AML-193 (cell line): ENCODE data around the gene PRR35.
A peak's percentile ranks its signal among the peaks of the same experiment; 100 is the strongest.
"Not testable (repeated sequence)": the region's sequence is repeated elsewhere in the genome, so short reads cannot be mapped to it uniquely, and the experiment has no call there.

Source experiments
- DNase-seq, 2 experiments: peaks; one replicate each; lab custom pipeline; 2025; lab: John Stamatoyannopoulos, UW

PRR35 gene

GRCh38 chr16:593807-594206 is 33.6 kb downstream of the PRR35 start:
- DNase-seq, result no peak

GRCh38 chr16:595094-595528 is 34.9 kb downstream of the PRR35 start:
- DNase-seq, result no peak

- DNase-seq, result no peak
Measured at GRCh38 chr16:595942-596735, 35.9 kb downstream of the PRR35 start.

- DNase-seq, result no peak
Measured at GRCh38 chr16:596736-597060, 36.5 kb downstream of the PRR35 start.

DNA sequence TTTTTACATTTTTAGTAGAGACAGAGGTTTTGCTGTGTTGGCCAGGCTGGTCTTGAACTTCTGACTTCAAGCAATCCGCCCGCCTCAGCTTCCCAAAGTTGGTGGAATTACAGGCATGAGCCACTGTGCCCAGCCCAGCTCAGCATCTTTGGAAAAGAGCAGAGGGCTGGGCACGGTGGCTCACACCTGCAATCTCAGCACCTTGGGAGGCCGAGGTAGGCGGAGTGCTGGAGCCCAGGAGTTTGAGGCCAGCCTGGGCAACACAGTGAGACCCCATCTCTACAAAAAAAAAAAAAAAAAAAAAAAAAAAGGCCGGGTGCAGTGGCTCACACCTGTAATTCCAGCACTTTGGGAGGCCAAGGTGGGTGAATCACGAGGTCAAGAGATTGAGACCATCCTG is 37.5 kb downstream of the PRR35 start:
- not testable (repeated sequence) for DNase-seq

- DNase-seq, result no peak
Measured at GRCh38 chr16:598823-599739, 38.9 kb downstream of the PRR35 start.

- DNase-seq, result peak in 1 of 2 experiments; percentile 27
Measured at GRCh38 chr16:600781-601180, 40.6 kb downstream of the PRR35 start.

GRCh38 chr16:603933-604332 is 43.7 kb downstream of the PRR35 start:
- no peak for DNase-seq

GRCh38 chr16:606656-607307 is 46.6 kb downstream of the PRR35 start:
- DNase-seq, result no peak

- no peak for DNase-seq
Measured at GRCh38 chr16:608019-608418, 47.8 kb downstream of the PRR35 start.

- DNase-seq, result no peak
Measured at GRCh38 chr16:609316-609715, 49.1 kb downstream of the PRR35 start.

- no peak for DNase-seq
Measured at GRCh38 chr16:609984-610383, 49.8 kb downstream of the PRR35 start.

DNA sequence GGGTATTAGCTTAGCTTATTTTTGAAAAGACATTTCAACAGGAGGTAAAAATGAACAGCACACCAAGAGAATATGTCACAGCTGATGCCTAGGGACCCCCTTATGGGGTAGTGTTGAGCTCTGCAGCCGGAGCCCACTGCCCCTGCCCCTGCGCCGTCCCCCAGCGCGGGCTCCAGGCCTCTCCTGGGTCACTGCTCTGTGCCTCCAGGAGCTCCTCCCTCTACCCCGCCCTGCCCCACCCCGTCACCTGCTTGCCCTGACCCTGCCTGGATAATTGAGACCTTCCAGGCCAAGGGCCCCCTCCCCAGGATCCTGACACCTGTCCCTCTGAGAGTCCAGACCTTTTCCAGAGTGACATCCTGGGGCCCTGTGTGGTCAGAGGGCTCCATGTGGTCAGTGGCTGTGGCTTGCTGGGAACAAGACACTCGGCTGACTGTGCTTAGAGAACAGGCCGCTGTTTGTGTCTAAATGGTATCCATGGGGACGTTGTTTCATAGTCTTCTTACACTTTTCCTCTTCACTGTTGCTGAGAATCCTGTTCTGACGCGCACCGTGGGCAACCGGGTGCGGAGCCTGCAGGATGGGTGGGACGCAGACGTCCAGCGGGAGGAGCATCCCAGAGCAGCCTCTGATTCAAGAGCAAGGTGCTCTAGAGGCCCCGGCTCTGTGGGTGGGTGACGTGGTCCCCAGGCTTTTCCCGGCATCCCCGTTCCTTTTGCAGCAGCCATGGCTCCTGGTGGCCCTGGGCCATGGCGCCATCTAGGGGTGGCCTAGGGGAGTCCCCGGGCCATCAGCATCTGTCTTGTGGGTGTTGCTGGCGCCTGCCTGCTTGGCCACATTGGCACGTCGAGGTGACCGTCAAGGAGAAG is 50.6 kb downstream of the PRR35 start:
- DNase-seq, result no peak

DNA sequence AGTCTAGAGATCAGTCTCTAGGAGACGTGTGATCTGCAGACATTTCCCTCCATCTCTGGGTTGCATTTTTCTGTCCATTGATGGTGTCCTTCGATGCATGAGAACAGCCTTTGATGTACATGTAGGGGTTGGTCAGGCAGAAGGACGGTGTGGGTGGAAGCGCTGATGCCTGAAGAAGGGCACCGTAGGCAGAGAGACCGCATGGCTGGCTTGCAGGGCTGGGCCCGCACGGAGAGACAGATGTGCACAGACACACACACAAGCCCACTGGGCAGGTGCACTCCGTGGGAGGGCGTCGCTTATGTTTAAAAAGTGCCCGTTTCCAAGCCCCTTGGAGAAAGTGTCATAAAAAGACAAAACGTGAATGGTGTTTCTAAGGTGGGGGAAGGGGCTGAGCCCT is 54.9 kb downstream of the PRR35 start:
- DNase-seq, result no peak
